Activated T-cell treated with anti-CD3 and anti-CD28 coated beads, Interleukin-2, amount 50 U/mL, for 48 hours (primary cell): ENCODE data around the gene PRKACG.

ENCODE experiments used
- DNase-seq, 2 experiments: peaks; one replicate each; pipeline ENCODE4 v3.0.0-alpha.2; 2020

Gene PRKACG

GRCh38 chr9:68980341-68980914, 33.5 kb downstream of the PRKACG start:
- DNase-seq: no peak

GRCh38 chr9:68979538-68980314, 34.2 kb downstream of the PRKACG start:
- DNase-seq: peak; percentile 60 to 67

GRCh38 chr9:68978501-68978900, 35.4 kb downstream of the PRKACG start:
- DNase-seq: no peak

- DNase-seq: no peak
Observed at GRCh38 chr9:68978066-68978465, 35.8 kb downstream of the PRKACG start.

GRCh38 chr9:68975365-68976043, 38.4 kb downstream of the PRKACG start:
- DNase-seq: no peak

GRCh38 chr9:68974901-68975300, 39.0 kb downstream of the PRKACG start:
- no peak for DNase-seq

- no peak for DNase-seq
Observed at GRCh38 chr9:68974431-68974830, 39.5 kb downstream of the PRKACG start.

GRCh38 chr9:68973619-68974018, 40.3 kb downstream of the PRKACG start:
- no peak for DNase-seq

- no peak for DNase-seq
Observed at GRCh38 chr9:68970151-68970550, 43.8 kb downstream of the PRKACG start.

- no peak for DNase-seq
Observed at GRCh38 chr9:68969538-68969937, 44.4 kb downstream of the PRKACG start.

- no peak for DNase-seq
Observed at GRCh38 chr9:68967800-68968199, 46.1 kb downstream of the PRKACG start.

- no peak for DNase-seq
Observed at GRCh38 chr9:68966496-68966944, 47.4 kb downstream of the PRKACG start.

GRCh38 chr9:68964765-68965164, 49.1 kb downstream of the PRKACG start:
- no peak for DNase-seq

GRCh38 chr9:68964102-68964541, 49.8 kb downstream of the PRKACG start:
- no peak for DNase-seq

- no peak for DNase-seq
Observed at GRCh38 chr9:68963416-68963815, 50.5 kb downstream of the PRKACG start.
